OCI-LY7 (cell line): ENCODE measurements around the gene SMYD4. TPM values are rescaled to one million over a fixed set of nuclear protein-coding genes. Genes with fewer than 3 reads are reported as not detected.

ENCODE experiments used
- BruUV-seq: library from RNA; stranded (reverse); fragments of 400-500 nt; replicated peaks from 2 replicates; lab custom pipeline; 2021; lab: Mats Ljungman, UMichigan
- CTCF ChIA-PET: fragments of 300-600 bp; sonication (Branson Sonifier 250); formaldehyde crosslinking; loops from one replicate; lab custom pipeline; 2022; ENCODE audit warnings: antibody characterized with exemption; ENCODE audit not compliant: unreplicated experiment; lab: Charles Lee
- POLR2A ChIA-PET: fragments of 300-600 bp; sonication (Branson Sonifier 250); formaldehyde crosslinking; loops from one replicate; lab custom pipeline; 2022; ENCODE audit warnings: antibody characterized with exemption; lab: Charles Lee
- DNase-seq: peaks from one replicate; pipeline ENCODE4 v3.0.0-alpha.2; 2015; ENCODE audit warnings: low spot score
- H2AFZ ChIP-seq: fragments of 200-600 bp; sonication (generic), shearing (Covaris generic); 2 replicates; pipeline ENCODE4 v1.6.1; 2014; ENCODE audit warnings: mild to moderate bottlenecking, antibody characterized with exemption, low read length, moderate library complexity
- H3K27ac ChIP-seq: fragments of 200-600 bp; sonication (generic); 2 replicates; pipeline ENCODE4 v1.5.1; 2014; ENCODE audit warnings: mixed run types, low read depth, mild to moderate bottlenecking, moderate library complexity, low read length, inconsistent platforms; ENCODE audit not compliant: poor library complexity, severe bottlenecking
- H3K36me3 ChIP-seq: fragments of 200-600 bp; sonication (generic); 2 replicates; pipeline ENCODE4 v1.6.1; 2014; ENCODE audit warnings: mild to moderate bottlenecking, antibody characterized with exemption, low read length, moderate library complexity, mixed read lengths; ENCODE audit not compliant: insufficient read depth
- H3K4me1 ChIP-seq: fragments of 200-600 bp; sonication (generic); 2 replicates; pipeline ENCODE4 v1.5.1; 2014; ENCODE audit warnings: mild to moderate bottlenecking, low read length; ENCODE audit not compliant: insufficient read depth, poor library complexity, severe bottlenecking
- H3K4me2 ChIP-seq: fragments of 200-600 bp; sonication (generic); 2 replicates; pipeline ENCODE4 v1.6.1; 2014; ENCODE audit warnings: mild to moderate bottlenecking, low read length
- H3K4me3 ChIP-seq: fragments of 200-600 bp; sonication (generic); 2 replicates; pipeline ENCODE4 v1.5.1; 2014; ENCODE audit warnings: mild to moderate bottlenecking, low read depth, low read length; ENCODE audit not compliant: poor library complexity, severe bottlenecking
- H3K79me2 ChIP-seq: fragments of 200-600 bp; sonication (generic); 2 replicates; pipeline ENCODE4 v1.6.1; 2016; ENCODE audit warnings: low read depth, mild to moderate bottlenecking, low read length, moderate library complexity, mixed read lengths; ENCODE audit not compliant: insufficient read depth
- H3K9me2 ChIP-seq: fragments of 200-600 bp; sonication (generic); 2 replicates; pipeline ENCODE4 v1.6.1; 2016; ENCODE audit warnings: mild to moderate bottlenecking, low read length, mixed read lengths; ENCODE audit not compliant: insufficient read depth
- H3K9me3 ChIP-seq: fragments of 200-600 bp; sonication (generic); 2 replicates; pipeline ENCODE4 v1.6.1; 2014; ENCODE audit warnings: mild to moderate bottlenecking, mixed run types, low read length, mixed read lengths
- H4K20me1 ChIP-seq: fragments of 200-600 bp; sonication (generic); 2 replicates; pipeline ENCODE4 v1.6.1; 2014; ENCODE audit warnings: mild to moderate bottlenecking, antibody characterized with exemption, low read length, moderate library complexity, mixed read lengths; ENCODE audit not compliant: insufficient read depth
- EZH2phosphoT487 ChIP-seq: fragments of 200-600 bp; sonication (generic); IDR thresholded peaks from 2 replicates; pipeline ENCODE4 v1.6.1; 2018; ENCODE audit warnings: low read depth, borderline replicate concordance, mild to moderate bottlenecking, mixed run types, antibody characterized with exemption, low read length, moderate library complexity, mixed read lengths
- intact Hi-C: fragments of 100-400 bp; cut with micrococcal nuclease; formaldehyde crosslinking; loops from one replicate; pipeline ENCODE4 v1.10.0; 2022; ENCODE audit not compliant: unreplicated experiment
- total RNA-seq, 2 experiments: library from RNA; depleted of rRNA in 1 of 2; stranded (reverse); fragments of >200 nt in 1 of 2; shearing (Covaris generic) in 1 of 2; gene quantifications; 2 replicates each; pipeline ENCODE4 v1.2.3, GENCODE V29; 2014 to 2022
- TF ChIP-seq, protein P1 (sequence below): fragments of 200-600 bp; sonication (generic); conservative IDR thresholded peaks from 2 replicates; pipeline ENCODE4 v1.5.1; 2014; ENCODE audit warnings: mild to moderate bottlenecking, antibody characterized with exemption, low read length, moderate library complexity, mixed read lengths

SMYD4 gene
- total RNA-seq, 2 experiments from 2014 or later: 27.5 to 33.5 TPM

DNA sequence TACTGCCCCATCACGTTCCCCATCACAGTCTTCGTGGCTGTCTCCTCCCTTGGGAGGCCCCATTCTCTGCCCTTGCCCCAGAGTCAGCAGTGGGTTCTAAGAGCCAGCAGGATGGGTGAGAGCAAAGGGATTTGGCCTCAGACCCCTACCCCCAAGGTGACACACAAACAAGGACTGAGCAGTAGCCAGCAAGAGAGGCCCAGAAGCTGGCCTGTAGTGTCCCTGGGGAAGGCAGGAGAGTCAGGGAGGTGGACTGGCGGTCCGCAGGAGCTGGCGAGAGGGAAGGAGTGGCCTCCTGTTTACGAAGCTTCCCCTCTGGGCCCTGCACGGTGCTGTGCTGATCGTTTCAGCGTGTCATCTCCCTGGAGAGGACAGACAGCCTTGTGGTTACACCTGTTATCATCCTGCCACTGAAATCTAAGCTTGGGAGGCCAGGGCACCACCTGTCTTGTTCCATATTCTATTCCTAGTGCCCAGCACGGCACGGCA is 96.8 kb downstream of the SMYD4 start:
- intact Hi-C loops: no loop called here
- Histone ChIP-seq H3K79me2 (no peaks in the 10 kb centered on the region), H3K4me1 (no peaks in the 10 kb centered on the region), H3K9me3 (no peaks in the 10 kb centered on the region), H3K4me2 (no peak overlapping the region), H3K27ac (no peak overlapping the region), H3K4me3 (no peak overlapping the region), H3K9me2 (no peaks in the 10 kb centered on the region), H4K20me1 (no peaks in the 10 kb centered on the region), H3K36me3 (no peaks in the 10 kb centered on the region; the same call in 1 of the 2 replicates), H2AFZ (no peak overlapping the region)
- no TSS peak for BruUV-seq
- no peak for DNase-seq
- no peak for TF ChIP-seq EZH2phosphoT487
- TF ChIP-seq, protein P1, sequence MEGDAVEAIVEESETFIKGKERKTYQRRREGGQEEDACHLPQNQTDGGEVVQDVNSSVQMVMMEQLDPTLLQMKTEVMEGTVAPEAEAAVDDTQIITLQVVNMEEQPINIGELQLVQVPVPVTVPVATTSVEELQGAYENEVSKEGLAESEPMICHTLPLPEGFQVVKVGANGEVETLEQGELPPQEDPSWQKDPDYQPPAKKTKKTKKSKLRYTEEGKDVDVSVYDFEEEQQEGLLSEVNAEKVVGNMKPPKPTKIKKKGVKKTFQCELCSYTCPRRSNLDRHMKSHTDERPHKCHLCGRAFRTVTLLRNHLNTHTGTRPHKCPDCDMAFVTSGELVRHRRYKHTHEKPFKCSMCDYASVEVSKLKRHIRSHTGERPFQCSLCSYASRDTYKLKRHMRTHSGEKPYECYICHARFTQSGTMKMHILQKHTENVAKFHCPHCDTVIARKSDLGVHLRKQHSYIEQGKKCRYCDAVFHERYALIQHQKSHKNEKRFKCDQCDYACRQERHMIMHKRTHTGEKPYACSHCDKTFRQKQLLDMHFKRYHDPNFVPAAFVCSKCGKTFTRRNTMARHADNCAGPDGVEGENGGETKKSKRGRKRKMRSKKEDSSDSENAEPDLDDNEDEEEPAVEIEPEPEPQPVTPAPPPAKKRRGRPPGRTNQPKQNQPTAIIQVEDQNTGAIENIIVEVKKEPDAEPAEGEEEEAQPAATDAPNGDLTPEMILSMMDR: no peak
- CTCF ChIA-PET: no interaction called here
- POLR2A ChIA-PET: no interaction called here

DNA sequence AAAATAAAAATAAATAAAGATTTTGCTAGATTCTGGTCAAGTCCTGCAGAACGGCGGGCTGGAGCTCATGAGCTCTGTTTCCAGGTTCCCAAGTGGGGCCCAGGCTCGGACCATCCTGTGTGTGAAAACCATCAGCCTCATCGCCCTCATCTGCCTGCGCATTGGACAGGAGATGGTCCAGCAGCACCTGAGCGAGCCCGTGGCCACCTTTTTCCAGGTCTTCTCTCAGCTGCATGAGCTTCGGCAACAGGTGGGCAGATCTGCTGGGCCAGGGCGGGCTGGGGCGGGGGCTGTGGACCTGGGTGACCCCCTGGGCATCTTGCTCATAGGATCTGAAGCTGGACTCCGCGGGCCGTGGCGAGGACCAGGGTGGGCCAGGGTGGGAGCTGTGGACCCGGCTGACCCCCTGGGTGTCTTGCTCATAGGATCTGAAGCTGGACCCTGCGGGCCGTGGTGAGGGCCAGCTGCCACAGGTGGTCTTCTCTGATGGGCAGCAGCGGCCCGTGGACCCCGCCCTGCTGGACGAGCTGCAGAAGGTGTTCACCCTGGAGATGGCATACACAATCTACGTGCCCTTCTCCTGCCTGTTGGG is 97.4 kb downstream of the SMYD4 start:
- H3K4me1 ChIP-seq: no peaks in the 10 kb centered on the region
- H3K36me3 ChIP-seq: no peaks in the 10 kb centered on the region; the same call in 1 of the 2 replicates
- no peak overlapping the region for H3K27ac ChIP-seq
- H3K79me2 ChIP-seq: no peaks in the 10 kb centered on the region
- H3K9me3 ChIP-seq: no peaks in the 10 kb centered on the region
- no peak overlapping the region for H2AFZ ChIP-seq
- intact Hi-C loops: no loop called here
- POLR2A ChIA-PET: interaction anchor here (0.7 kb wide), 1 partner anchor 285 kb away, joined by 3 read pairs; no protein-coding TSS in a partner anchor
- no TSS peak for BruUV-seq
- CTCF ChIA-PET: no interaction called here
- TF ChIP-seq EZH2phosphoT487: no peak
- TF ChIP-seq, protein P1: no peak
- no peak for DNase-seq
- no peak overlapping the region for H3K4me3 ChIP-seq
- H3K4me2 ChIP-seq: no peak overlapping the region
- no peaks in the 10 kb centered on the region for H4K20me1 ChIP-seq
- no peaks in the 10 kb centered on the region for H3K9me2 ChIP-seq

- Histone ChIP-seq H3K36me3 (peaks cover 9% of the 10 kb centered on the region; the same call in 1 of the 2 replicates), H3K79me2 (no peaks in the 10 kb centered on the region; the same call in 1 of the 2 replicates), H3K4me3 (no peak overlapping the region), H2AFZ (no peak overlapping the region), H3K4me1 (no peaks in the 10 kb centered on the region), H3K9me2 (no peaks in the 10 kb centered on the region), H3K27ac (no peak overlapping the region), H3K4me2 (no peak overlapping the region), H3K9me3 (no peaks in the 10 kb centered on the region), H4K20me1 (no peaks in the 10 kb centered on the region)
- no TSS peak for BruUV-seq
- ChIA-PET CTCF (no interaction called here), POLR2A (no interaction called here)
- DNase-seq: no peak
- intact Hi-C loops: no loop called here
- TF ChIP-seq, protein P1: no peak
- TF ChIP-seq EZH2phosphoT487: no peak
These were observed 98.6 kb downstream of the SMYD4 start for GRCh38 chr17:1731194-1731506.
